K562 (cell line): ENCODE data around the gene RPL38. TPM values are rescaled to one million over a fixed set of nuclear protein-coding genes. Genes with fewer than 3 reads are reported as not detected.
A peak's percentile ranks its signal among the peaks of the same experiment; 100 is the strongest.

Experiments used
- C11orf30 ChIP-seq: fragments of 450-650 bp; IDR thresholded peaks from 2 replicates; pipeline ENCODE4 v1.6.1; 2016; ENCODE audit warnings: low read depth, mild to moderate bottlenecking
- CHD2 ChIP-seq: IDR thresholded peaks from 2 replicates; pipeline ENCODE4 v1.6.1; 2011; ENCODE audit warnings: low read depth, low read length
- EGR1 ChIP-seq: fragments of 450-650 bp; conservative IDR thresholded peaks from 2 replicates; pipeline ENCODE4 v1.6.1; 2017; ENCODE audit warnings: mild to moderate bottlenecking
- FOXJ3 ChIP-seq: sonication (generic); formaldehyde crosslinking; IDR thresholded peaks from 2 replicates; pipeline ENCODE4 v1.4.0; 2020; ENCODE audit warnings: mild to moderate bottlenecking, missing genetic modification reagents
- FOXK2 ChIP-seq, 2 experiments: fragments of 450-650 bp; IDR thresholded peaks in 1 of 2; conservative IDR thresholded peaks in 1 of 2; 2 replicates each; pipeline ENCODE4 v1.6.1; 2016; ENCODE audit warnings: low read depth in 2 of 2, mild to moderate bottlenecking in 1 of 2
- FOXM1 ChIP-seq, 2 experiments: fragments of 450-650 bp in 1 of 2; sonication (generic) in 1 of 2; formaldehyde crosslinking in 1 of 2; IDR thresholded peaks; 2 replicates each; pipeline versions ENCODE4 v1.6.1 to v1.9.0; 2017 to 2022; ENCODE audit warnings: low read depth in 2 of 2, mild to moderate bottlenecking in 2 of 2, missing genetic modification reagents in 1 of 2, moderate library complexity in 1 of 2
- HLTF ChIP-seq: fragments of 450-650 bp; IDR thresholded peaks from 2 replicates; pipeline ENCODE4 v1.6.1; 2016
- MXI1 ChIP-seq: IDR thresholded peaks from 2 replicates; pipeline ENCODE4 v1.6.1; 2011; ENCODE audit warnings: low read depth, mild to moderate bottlenecking, improper control_type of control experiment, low read length
- NELFE ChIP-seq: IDR thresholded peaks from 2 replicates; pipeline ENCODE4 v1.6.1; 2011; ENCODE audit warnings: mild to moderate bottlenecking; ENCODE audit not compliant: insufficient read depth, insufficient read length
- NFXL1 ChIP-seq: fragments of 450-650 bp; formaldehyde crosslinking; IDR thresholded peaks from 2 replicates; pipeline ENCODE4 v1.4.0; 2021; ENCODE audit warnings: mild to moderate bottlenecking
- NRF1 ChIP-seq, 2 experiments: fragments of 450-650 bp; IDR thresholded peaks in 1 of 2; conservative IDR thresholded peaks in 1 of 2; 2 replicates each; pipeline ENCODE4 v1.6.1; 2014; ENCODE audit warnings: mild to moderate bottlenecking in 2 of 2
- PRMT5 ChIP-seq: sonication (generic); formaldehyde crosslinking; IDR thresholded peaks from 2 replicates; pipeline ENCODE4 v1.5.0; 2020; ENCODE audit warnings: missing genetic modification reagents
- RBM15 ChIP-seq: fragments of 200-400 bp; formaldehyde crosslinking; IDR thresholded peaks from 2 replicates; pipeline ENCODE4 v1.6.1; 2018; ENCODE audit warnings: mild to moderate bottlenecking, low read length, moderate library complexity; ENCODE audit not compliant: insufficient read depth
- TAF9B ChIP-seq: fragments of 450-650 bp; IDR thresholded peaks from 2 replicates; pipeline ENCODE4 v1.6.1; 2018; ENCODE audit warnings: mild to moderate bottlenecking; ENCODE audit not compliant: partially characterized antibody
- TBL1XR1 ChIP-seq, 2 experiments: IDR thresholded peaks; 2 replicates each; pipeline ENCODE4 v1.6.1; 2012; ENCODE audit warnings: improper control_type of control experiment in 2 of 2, low read length in 2 of 2, mild to moderate bottlenecking in 1 of 2
- TFAM ChIP-seq: fragments of 250-450 bp; sonication (Bioruptor Pico); conservative IDR thresholded peaks from 2 replicates; pipeline ENCODE4 v1.5.0; 2021; ENCODE audit warnings: mild to moderate bottlenecking, moderate library complexity
- YY1 ChIP-seq, 3 experiments: IDR thresholded peaks; 2 replicates each; pipeline ENCODE4 v1.6.1; 2011; ENCODE audit warnings: low read length in 2 of 3, mild to moderate bottlenecking in 2 of 3, moderate library complexity in 2 of 3, borderline replicate concordance in 1 of 3, control low read depth in 1 of 3, low read depth in 1 of 3; ENCODE audit not compliant: insufficient read depth in 3 of 3, insufficient replicate concordance in 2 of 3, control insufficient read depth in 1 of 3, insufficient read length in 1 of 3; ENCODE audit errors: extremely low read depth in 1 of 3
- ZC3H4 ChIP-seq: sonication (generic); formaldehyde crosslinking; IDR thresholded peaks from 2 replicates; pipeline ENCODE4 v1.9.0; 2021; ENCODE audit warnings: missing genetic modification reagents, borderline replicate concordance
- ZKSCAN1 ChIP-seq: fragments of 150-350 bp; IDR thresholded peaks from 2 replicates; pipeline ENCODE4 v1.6.1; 2016; ENCODE audit warnings: low read depth, low read length
- ZNF134 ChIP-seq: fragments of 250-450 bp; sonication (Bioruptor Pico); conservative IDR thresholded peaks from 2 replicates; pipeline ENCODE4 v1.4.0; 2020
- ZNF253 ChIP-seq: fragments of 250-450 bp; sonication (Bioruptor Pico); conservative IDR thresholded peaks from 2 replicates; pipeline ENCODE4 v1.6.1; 2021; ENCODE audit warnings: mild to moderate bottlenecking
- ZNF551 ChIP-seq: fragments of 250-450 bp; sonication (Bioruptor Pico); IDR thresholded peaks from 2 replicates; pipeline ENCODE4 v1.5.0; 2021; ENCODE audit warnings: mild to moderate bottlenecking, moderate library complexity
- ZNF644 ChIP-seq: fragments of 200-800 bp; sonication (Bioruptor generic); IDR thresholded peaks from 2 replicates; pipeline ENCODE4 v1.6.1; 2016; ENCODE audit warnings: low read depth, missing genetic modification characterization, missing compliant biosample characterization
- polyA plus RNA-seq, 8 experiments: library from polyadenylated mRNA; depleted of rRNA in 4 of 8; stranded (reverse) in 5 of 8; unstranded in 3 of 8; fragments of >200 nt; fragmentation: Nextera tagmentation in 2 of 8; fragmentation: Illumina TruSeq in 1 of 8; extraction: Ambion mirVana in 2 of 8; extraction: Trizol in 1 of 8; gene quantifications; 2 replicates each; pipeline versions ENCODE4 v1.2.1 to v1.2.3, GENCODE V29; 2011 to 2014; ENCODE audit warnings: inconsistent platforms in 1 of 8, missing spikeins in 1 of 8
- total RNA-seq, 7 experiments: library from RNA; depleted of rRNA in 6 of 7; stranded (reverse); fragments of >200 nt in 6 of 7; fragmentation: Illumina TruSeq in 2 of 7; extraction: Trizol in 2 of 7; gene quantifications; 2 replicates each; pipeline versions ENCODE4 v1.2.1 to v1.2.3, GENCODE V29; 2011 to 2021; ENCODE audit warnings: low replicate concordance in 1 of 7
- TF ChIP-seq, protein P1 (sequence below): sonication (generic); formaldehyde crosslinking; IDR thresholded peaks from 2 replicates; pipeline ENCODE4 v1.8.1; 2023; ENCODE audit warnings: mild to moderate bottlenecking, missing genetic modification reagents, moderate library complexity
- TF ChIP-seq, protein P2 (sequence below): fragments of 450-650 bp; IDR thresholded peaks from 2 replicates; pipeline ENCODE4 v1.6.1; 2016
- TF ChIP-seq, protein P3 (sequence below): fragments of 450-650 bp; formaldehyde crosslinking; IDR thresholded peaks from 2 replicates; pipeline ENCODE4 v1.4.0; 2022; ENCODE audit warnings: mild to moderate bottlenecking, moderate library complexity

The RPL38 gene
- total and polyA plus RNA-seq, 9 of the 15 experiments (the other 6 are each of a cell fraction or from before 2014, with no cell fraction given), result 1,224 to 3,864 (median 1,939) TPM

DNA sequence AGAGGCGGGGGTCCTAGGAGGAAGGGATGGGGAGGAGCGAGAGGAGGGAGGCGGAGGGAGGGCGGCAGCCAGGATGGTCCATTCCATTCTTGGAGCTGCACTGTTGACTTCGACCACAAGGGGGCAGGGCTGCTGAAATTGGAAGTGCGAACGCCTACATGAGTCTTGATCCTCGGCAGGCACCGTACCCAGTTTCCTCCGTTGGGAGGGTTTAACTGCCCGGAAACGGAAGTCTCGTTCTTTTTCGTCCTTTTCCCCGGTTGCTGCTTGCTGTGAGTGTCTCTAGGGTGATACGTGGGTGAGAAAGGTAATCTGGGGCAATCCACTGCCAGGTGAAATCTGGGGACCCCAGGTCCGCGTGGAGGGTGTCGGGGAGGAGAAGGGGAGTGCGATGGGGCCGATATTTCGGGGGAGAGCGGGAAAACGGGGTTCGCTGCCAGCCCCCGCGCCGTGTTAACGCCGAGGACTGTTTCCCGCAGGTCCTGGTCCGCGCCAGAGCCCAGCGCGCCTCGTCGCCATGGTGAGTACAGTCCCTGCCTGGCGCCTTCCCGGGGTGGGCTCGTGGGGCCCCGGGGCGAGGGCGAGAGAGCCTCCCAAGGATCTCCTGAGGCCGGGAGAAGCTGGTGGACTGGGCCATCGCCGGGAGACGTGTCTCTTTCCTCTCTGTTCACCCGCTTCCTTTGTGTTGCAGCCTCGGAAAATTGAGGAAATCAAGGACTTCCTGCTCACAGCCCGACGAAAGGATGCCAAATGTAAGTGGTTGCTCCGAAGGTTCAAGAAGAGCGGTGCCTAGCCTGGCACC, at the start of gene RPL38 (continued):
- no peak for TF ChIP-seq ZKSCAN1
- TF ChIP-seq ZNF644, result no peak
- no peak for TF ChIP-seq NFXL1 (CRISPR knock-in tag)
- TF ChIP-seq, protein P1, sequence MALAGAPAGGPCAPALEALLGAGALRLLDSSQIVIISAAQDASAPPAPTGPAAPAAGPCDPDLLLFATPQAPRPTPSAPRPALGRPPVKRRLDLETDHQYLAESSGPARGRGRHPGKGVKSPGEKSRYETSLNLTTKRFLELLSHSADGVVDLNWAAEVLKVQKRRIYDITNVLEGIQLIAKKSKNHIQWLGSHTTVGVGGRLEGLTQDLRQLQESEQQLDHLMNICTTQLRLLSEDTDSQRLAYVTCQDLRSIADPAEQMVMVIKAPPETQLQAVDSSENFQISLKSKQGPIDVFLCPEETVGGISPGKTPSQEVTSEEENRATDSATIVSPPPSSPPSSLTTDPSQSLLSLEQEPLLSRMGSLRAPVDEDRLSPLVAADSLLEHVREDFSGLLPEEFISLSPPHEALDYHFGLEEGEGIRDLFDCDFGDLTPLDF (CRISPR knock-in tag), result no peak
- no peak for TF ChIP-seq ZNF253 (CRISPR knock-in tag)
- TF ChIP-seq ZNF134 (CRISPR knock-in tag), result no peak
- TF ChIP-seq TBL1XR1 (IDR thresholded peaks at IDR 0.05; ENCODE audit: low read length in 2 of 2), result peak in 1 of 2 experiments; percentile 57; a peak in 2 of 4 replicates
- TF ChIP-seq NELFE, result no peak
- no peak for TF ChIP-seq MXI1
- TF ChIP-seq RBM15, result no peak
- TF ChIP-seq NRF1 (conservative IDR thresholded peaks at IDR 0.05 in 1 of 2, IDR thresholded peaks at IDR 0.05 in 1 of 2), result no peak
- TF ChIP-seq CHD2, result no peak
- peak; percentile 83 for TF ChIP-seq C11orf30
- TF ChIP-seq YY1 (IDR thresholded peaks at IDR 0.05; ENCODE audit: borderline replicate concordance in 1 of 3, control insufficient read depth in 1 of 3, extremely low read depth in 1 of 3, insufficient read depth in 3 of 3, insufficient read length in 1 of 3, insufficient replicate concordance in 2 of 3, low read depth in 1 of 3, low read length in 2 of 3), result peak in 1 of 3 experiments; percentile 51
- TF ChIP-seq ZNF551 (CRISPR knock-in tag), result no peak
- no peak for TF ChIP-seq FOXJ3 (CRISPR knock-in tag)
- peak; percentile 83 for TF ChIP-seq EGR1
- TF ChIP-seq ZC3H4, result no peak
- peak; percentile 99 for TF ChIP-seq TAF9B
- TF ChIP-seq, protein P2, sequence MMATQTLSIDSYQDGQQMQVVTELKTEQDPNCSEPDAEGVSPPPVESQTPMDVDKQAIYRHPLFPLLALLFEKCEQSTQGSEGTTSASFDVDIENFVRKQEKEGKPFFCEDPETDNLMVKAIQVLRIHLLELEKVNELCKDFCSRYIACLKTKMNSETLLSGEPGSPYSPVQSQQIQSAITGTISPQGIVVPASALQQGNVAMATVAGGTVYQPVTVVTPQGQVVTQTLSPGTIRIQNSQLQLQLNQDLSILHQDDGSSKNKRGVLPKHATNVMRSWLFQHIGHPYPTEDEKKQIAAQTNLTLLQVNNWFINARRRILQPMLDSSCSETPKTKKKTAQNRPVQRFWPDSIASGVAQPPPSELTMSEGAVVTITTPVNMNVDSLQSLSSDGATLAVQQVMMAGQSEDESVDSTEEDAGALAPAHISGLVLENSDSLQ, result peak; percentile 44
- 0 out of 2 replicates have a peak, but pooled peaks have one; percentile 31 for TF ChIP-seq FOXM1 (IDR thresholded peaks at IDR 0.05; ENCODE audit: low read depth)
- TF ChIP-seq FOXM1 (CRISPR knock-in tag; IDR thresholded peaks at IDR 0.05; ENCODE audit: low read depth), result peak; percentile 59; the same call in 1 of the 2 replicates
- TF ChIP-seq, protein P3, sequence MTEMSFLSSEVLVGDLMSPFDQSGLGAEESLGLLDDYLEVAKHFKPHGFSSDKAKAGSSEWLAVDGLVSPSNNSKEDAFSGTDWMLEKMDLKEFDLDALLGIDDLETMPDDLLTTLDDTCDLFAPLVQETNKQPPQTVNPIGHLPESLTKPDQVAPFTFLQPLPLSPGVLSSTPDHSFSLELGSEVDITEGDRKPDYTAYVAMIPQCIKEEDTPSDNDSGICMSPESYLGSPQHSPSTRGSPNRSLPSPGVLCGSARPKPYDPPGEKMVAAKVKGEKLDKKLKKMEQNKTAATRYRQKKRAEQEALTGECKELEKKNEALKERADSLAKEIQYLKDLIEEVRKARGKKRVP (CRISPR knock-in tag), result no peak
- TF ChIP-seq TFAM (CRISPR knock-in tag), result no peak
- 0 out of 2 replicates have a peak, but pooled peaks have one; percentile 47 for TF ChIP-seq HLTF
- no peak for TF ChIP-seq PRMT5
- TF ChIP-seq FOXK2 (conservative IDR thresholded peaks at IDR 0.05 in 1 of 2, IDR thresholded peaks at IDR 0.05 in 1 of 2; ENCODE audit: low read depth in 2 of 2), result peak; percentile 75; a peak in 3 of 4 replicates
